GM18858 (cell line): ENCODE results near the gene SCUBE3.

Experiments
- ATAC-seq: cut with Tn5 transposase; IDR thresholded peaks from one replicate; pipeline ENCODE4 v1.9.1; 2021; ENCODE audit not compliant: unreplicated experiment

The SCUBE3 gene

GRCh38 chr6:35181308-35181932, 32.3 kb upstream of the SCUBE3 start:
- no peak for ATAC-seq

GRCh38 chr6:35181933-35182612, 31.7 kb upstream of the SCUBE3 start:
- no peak for ATAC-seq

DNA sequence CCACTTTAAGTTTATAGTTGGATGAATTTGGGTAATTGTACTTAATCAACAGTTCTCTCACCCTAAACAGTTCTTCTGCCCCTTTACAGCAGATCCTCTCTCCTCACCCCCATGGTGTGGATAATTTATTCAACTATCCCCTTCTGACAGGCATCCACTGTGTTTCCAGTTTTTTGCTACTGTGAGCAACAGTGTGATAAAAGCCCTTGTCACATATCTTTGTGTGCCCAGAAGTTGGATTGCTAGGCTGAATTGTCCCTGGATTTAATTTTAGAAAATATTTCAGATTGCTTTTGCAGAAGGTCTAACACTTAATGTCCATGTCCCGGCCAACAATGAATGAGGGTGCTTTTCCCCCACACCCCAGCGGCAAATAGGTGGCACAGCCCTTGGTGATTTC, 30.5 kb upstream of the SCUBE3 start:
- no peak for ATAC-seq

DNA sequence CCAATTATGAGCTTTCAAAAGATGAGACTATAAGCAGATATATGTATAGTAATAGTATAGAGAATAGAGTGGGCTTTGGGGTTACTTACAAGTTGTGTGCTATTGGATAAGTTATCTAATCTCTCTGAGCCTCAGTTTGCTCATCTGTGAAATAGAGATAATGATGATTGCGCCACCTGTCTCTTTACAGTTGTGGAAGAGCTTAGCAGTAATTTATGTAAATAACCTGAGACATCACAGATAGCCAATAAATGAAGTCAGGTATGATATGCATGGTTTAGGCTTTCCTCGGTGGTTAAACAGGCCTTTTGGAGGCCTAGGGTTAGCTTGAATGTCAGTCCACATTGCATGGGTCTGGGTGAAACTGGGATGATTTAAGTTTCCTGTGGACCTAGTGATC, 29.8 kb upstream of the SCUBE3 start:
- no peak for ATAC-seq

DNA sequence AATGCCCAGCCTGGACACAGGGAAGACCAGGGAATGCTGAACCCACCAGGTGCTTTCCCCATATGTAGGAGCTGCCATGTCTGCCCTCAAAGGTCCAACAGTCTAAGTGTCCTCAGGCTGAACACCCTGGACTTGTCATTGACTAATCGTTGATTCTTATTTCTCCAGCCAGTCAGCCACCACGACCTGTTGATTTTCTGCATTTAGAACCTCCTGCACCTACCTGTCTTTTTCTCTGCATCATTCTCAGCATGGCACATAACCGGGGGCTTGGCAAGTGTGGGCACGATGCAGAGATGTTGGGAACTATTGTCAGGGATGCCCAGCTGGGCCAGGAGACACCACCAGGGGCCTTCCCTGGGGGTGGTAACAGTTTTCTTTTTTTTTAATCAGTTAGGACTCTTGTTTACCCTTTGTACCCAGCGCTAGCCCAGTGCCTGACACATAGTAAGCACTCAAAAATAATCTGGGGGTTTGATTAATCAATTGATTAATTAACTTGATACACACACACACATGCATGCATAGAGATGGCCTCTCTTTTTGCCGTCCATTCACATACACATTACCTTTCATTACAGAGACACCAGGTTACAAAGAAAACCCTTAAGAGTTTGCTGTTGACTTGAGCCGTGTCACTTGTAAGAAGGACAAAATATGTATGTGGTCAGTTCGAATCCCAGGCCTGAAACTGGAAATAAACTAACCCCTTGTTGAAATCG, 29.0 kb upstream of the SCUBE3 start:
- no peak for ATAC-seq

DNA sequence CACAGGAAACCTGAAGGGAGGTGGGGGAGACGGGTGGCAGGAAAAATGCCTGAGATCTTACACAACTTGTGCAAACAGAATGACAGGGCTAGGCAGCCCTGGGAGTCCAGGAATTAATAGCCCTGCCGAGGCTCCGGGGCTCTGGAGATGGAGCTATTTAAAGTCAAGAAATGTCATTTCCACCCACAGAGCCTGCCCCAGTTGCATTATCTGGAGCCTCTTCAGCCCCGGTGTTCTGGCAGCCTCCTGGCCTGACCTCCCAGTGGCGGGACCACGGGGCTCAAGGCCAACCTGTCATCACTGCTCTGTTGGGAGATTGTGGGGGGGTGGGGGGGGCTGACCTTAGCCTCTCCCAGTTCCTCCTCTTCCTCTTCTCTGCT, 28.5 kb upstream of the SCUBE3 start:
- no peak for ATAC-seq

- no peak for ATAC-seq
Measured at GRCh38 chr6:35185971-35186370, 27.8 kb upstream of the SCUBE3 start.

DNA sequence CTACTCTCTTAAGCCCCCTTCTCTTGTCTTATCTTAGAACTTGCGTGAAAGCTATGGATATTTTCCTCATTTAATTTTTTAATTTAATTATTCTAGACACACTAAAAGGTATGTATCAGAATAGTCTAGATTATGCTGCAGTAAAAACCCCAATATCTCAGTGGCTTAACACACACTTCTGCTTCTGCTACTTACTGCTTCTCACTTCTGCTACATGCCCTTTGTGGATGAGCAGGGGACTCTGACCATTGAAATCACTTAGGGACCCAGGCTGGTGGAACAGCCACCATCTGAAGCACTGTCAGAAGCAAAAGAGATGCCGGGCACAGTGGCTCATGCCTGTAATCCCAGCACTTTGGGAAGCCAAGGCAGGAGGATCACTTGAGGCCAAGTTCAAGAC, 27.2 kb upstream of the SCUBE3 start:
- ATAC-seq: no peak

GRCh38 chr6:35188886-35189285, 24.9 kb upstream of the SCUBE3 start:
- ATAC-seq: no peak

GRCh38 chr6:35190306-35190705, 23.4 kb upstream of the SCUBE3 start:
- ATAC-seq: no peak

GRCh38 chr6:35191889-35192288, 21.9 kb upstream of the SCUBE3 start:
- ATAC-seq: no peak

GRCh38 chr6:35192301-35192860, 21.4 kb upstream of the SCUBE3 start:
- ATAC-seq: no peak

- no peak for ATAC-seq
Measured at GRCh38 chr6:35194390-35194789, 19.4 kb upstream of the SCUBE3 start.

DNA sequence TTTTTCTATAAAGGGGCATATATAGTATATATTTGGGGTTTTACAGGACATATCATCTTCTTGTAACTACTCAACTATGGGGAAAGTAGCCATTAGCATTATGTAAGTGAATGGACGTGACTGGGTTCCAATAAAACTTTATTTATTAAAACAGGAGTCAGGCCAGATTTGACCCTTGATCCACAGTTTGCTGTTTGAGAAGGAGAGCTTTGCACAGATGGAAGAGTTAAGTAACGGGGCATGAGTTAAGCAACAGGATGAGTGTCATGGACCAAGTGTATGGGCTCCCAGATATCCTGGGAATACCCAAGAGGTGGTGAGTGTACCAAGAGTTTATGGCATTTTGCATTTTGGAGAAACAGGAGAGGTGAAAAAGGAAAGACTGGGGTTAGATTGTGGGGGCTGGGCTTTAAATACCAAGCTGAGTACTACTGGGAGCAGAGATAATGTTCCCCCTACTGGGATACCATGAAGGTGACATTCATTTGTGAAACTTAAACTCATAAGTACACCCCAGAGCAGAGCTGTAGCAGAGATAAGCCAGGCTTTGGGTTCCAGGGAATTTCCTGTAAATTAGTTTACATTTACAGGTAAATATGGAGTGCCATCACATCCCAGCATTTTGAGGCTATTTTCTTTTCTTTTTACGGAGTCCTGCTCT, 18.5 kb upstream of the SCUBE3 start:
- no peak for ATAC-seq

GRCh38 chr6:35197196-35197595, 16.6 kb upstream of the SCUBE3 start:
- no peak for ATAC-seq

DNA sequence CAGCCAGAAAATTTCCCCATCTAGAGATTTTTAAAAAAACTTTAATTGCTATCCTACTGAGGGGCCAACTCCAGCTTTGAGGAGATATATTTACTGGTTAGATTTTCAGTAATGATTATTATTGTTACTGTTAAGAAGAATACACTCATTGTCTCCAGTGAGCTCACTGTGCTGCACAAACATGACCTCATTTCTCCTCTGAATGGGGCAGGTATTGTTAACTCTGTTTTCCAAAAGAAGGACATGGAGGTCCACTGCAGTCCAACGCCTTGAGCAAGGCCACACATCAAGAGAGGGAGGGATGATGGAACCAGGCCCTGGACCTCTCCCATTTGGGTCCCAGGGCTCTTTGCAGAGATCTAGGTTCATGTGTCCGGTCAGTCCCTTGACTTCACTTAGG, 13.9 kb upstream of the SCUBE3 start:
- ATAC-seq: no peak

GRCh38 chr6:35202066-35202546, 11.7 kb upstream of the SCUBE3 start:
- no peak for ATAC-seq

- no peak for ATAC-seq
Measured at GRCh38 chr6:35203152-35203670, 10.5 kb upstream of the SCUBE3 start.

DNA sequence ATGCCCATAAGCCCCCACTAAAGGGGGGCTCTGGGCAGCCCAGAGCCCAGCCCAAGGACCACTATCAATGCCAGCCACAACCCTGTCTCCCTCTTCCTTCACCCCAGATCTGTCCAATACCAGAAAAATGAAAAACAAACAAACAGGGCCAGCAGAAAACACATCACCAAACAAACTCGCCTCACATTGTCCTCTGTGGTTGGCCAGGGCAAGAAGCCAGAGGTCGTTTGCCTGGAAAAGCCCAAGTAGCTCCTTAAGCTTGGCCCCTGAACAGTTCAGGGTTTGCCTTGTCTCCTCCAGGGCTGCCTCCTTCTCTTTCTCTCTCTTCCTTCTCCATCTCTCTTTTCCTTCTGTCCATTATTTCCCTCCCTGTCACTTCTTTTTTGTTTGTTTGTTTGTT, 10.1 kb upstream of the SCUBE3 start:
- ATAC-seq: no peak

DNA sequence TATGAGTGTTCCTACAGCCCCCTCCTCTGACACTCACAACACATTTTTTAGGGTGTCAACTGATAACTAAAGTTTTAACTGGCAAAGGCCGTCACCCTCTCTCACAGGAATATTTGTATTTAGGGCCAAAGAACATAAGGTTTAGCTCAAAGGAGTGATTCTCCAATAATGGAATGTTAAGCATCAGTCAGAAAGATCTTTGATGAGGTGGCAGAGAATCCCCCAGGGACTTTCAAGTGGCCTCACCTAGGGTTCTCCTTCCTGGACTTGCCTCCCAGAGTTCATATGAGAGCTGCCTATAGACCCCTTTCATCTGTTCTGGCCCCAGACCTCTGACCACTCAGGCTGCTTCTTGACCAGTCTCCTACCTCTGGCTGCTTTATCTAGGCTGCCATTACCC, 7.4 kb upstream of the SCUBE3 start:
- ATAC-seq: no peak

GRCh38 chr6:35208419-35208818, 5.3 kb upstream of the SCUBE3 start:
- ATAC-seq: no peak
